ENCODE measurements around the gene CEP78. TPM values are rescaled to one million over a fixed set of nuclear protein-coding genes. Genes with fewer than 3 reads are reported as not detected.

CEP78 gene
- total RNA-seq, 1 experiment from 2014 or later, result 48.1 TPM

DNA sequence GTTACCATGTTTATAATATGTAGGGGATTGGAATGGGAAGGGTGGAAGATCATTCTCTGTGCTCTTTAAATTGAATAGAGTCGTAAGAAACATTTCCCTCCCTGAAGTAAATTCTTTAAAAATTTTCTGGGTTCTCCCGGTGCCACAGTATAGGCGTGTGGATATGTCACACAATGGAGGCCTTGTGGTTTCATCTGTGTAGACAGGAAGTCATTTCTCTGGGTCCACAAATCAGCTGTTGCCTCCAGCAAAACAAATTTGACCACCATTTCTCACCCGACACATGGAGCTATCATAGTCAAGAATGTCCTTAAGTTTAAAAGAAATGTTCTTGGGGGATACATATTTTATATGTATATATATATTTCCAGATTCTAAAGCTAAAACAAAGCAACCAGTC lies 17.4 kb downstream of the CEP78 start (continued):
- TF ChIP-seq YY1 (IDR thresholded peaks at IDR 0.05; ENCODE audit: extremely low read depth, insufficient replicate concordance, low read depth, low read length) (no peak), EZH2 (IDR thresholded peaks at IDR 0.05) (no peak), POLR2AphosphoS5 (IDR thresholded peaks at IDR 0.05; ENCODE audit: low read depth, low read length) (no peak), CEBPB (IDR thresholded peaks at IDR 0.05; ENCODE audit: low read depth) (no peak), EGR1 (IDR thresholded peaks at IDR 0.05; ENCODE audit: low read depth) (no peak), SP1 (IDR thresholded peaks at IDR 0.05; ENCODE audit: low read depth) (no peak), CBX3 (IDR thresholded peaks at IDR 0.05; ENCODE audit: low read depth) (no peak)
- TF ChIP-seq, protein P1, sequence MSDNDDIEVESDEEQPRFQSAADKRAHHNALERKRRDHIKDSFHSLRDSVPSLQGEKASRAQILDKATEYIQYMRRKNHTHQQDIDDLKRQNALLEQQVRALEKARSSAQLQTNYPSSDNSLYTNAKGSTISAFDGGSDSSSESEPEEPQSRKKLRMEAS (IDR thresholded peaks at IDR 0.05), result no peak

DNA sequence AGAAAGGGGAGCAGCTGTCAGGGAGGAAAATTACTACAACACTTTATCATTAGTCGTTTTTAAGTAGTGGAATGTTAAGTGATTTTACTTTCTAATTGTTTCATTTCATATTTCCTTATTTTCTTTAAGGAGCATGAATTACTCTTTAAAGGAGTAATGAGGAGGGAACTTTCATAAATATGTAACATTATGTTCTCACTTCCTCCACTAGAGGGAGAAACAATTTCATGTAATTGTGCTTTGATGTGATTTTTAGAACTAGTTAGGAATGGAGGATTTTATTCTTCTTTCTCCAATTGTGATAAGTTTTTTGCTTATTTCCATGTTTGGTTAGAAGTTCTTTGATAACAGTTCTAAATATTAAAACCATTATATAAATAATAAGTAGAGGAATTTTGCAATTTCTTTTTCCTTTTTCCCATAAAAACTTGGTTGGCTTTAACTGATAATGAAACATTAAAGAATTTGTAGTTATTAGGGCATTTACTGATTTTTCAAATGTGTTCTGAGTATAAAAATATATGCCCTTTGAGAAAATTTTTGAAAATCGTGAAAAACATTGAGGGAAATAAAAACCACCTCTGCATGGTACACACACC lies 25.6 kb downstream of the CEP78 start:
- H3K79me2 ChIP-seq (ENCODE audit: insufficient read depth, low read length), result no peaks in the 10 kb centered on the region
- H2AFZ ChIP-seq (ENCODE audit: low read depth, low read length, poor library complexity, severe bottlenecking), result no peak overlapping the region
- ATAC-seq (no peak; the same call in 1 of the 2 replicates), DNase-seq (ENCODE audit: low read depth, low spot score) (peak; percentile 8)
- intact Hi-C loops (cut with micrococcal nuclease), result loop anchor here (1.0 kb wide), 1 partner anchor 108 kb away; no protein-coding TSS in a partner anchor
- H3K27me3 ChIP-seq (ENCODE audit: insufficient read depth, low read length), result no peaks in the 10 kb centered on the region
- H3K4me1 ChIP-seq (ENCODE audit: control insufficient read depth in 1 of 2, insufficient read depth in 2 of 2, low read length in 2 of 2), result no peaks in the 10 kb centered on the region
- ChIA-PET POLR2A (no interaction called here), CTCF (interaction anchor here (1.3 kb wide), 1 partner anchor 15 kb away, joined by 3 read pairs; no protein-coding TSS in a partner anchor), RAD21 (ENCODE audit: low non-redundant PET in 1 of 2, low total read pairs in 2 of 2, uncharacterized antibody in 2 of 2, unreplicated experiment in 2 of 2) (no interaction called here)
- no peak overlapping the region for H3K9ac ChIP-seq (ENCODE audit: low read length)
- H3K4me3 ChIP-seq (replicated peaks in 1 of 2; ENCODE audit: low read depth in 1 of 2, low read length in 2 of 2), result no peak overlapping the region
- no peaks in the 10 kb centered on the region for H4K20me1 ChIP-seq (ENCODE audit: insufficient read depth)
- H3K9me2 ChIP-seq (ENCODE audit: insufficient read depth), result no peaks in the 10 kb centered on the region
- H3K9me3 ChIP-seq (ENCODE audit: control insufficient read depth in 1 of 2, insufficient read depth in 1 of 2, low read depth in 1 of 2, low read length in 2 of 2), result no peaks in the 10 kb centered on the region
- BruUV-seq (replicated peaks), result no TSS peak
- H3K36me3 ChIP-seq (ENCODE audit: control insufficient read depth in 1 of 2, insufficient read depth in 2 of 2, low read length in 2 of 2), result peaks cover 13 to 20% of the 10 kb centered on the region in 2 experiments; a peak in 3 of 4 replicates
- no peak overlapping the region for H3K27ac ChIP-seq (ENCODE audit: low read depth, low read length)
- H3K4me2 ChIP-seq (ENCODE audit: low read length), result no peak overlapping the region
- TF ChIP-seq ZNF274 (IDR thresholded peaks at IDR 0.05; ENCODE audit: low read depth, low read length), result no peak
- no peak for TF ChIP-seq ELF1 (IDR thresholded peaks at IDR 0.05; ENCODE audit: borderline replicate concordance, low read depth)
- TF ChIP-seq, protein P2, sequence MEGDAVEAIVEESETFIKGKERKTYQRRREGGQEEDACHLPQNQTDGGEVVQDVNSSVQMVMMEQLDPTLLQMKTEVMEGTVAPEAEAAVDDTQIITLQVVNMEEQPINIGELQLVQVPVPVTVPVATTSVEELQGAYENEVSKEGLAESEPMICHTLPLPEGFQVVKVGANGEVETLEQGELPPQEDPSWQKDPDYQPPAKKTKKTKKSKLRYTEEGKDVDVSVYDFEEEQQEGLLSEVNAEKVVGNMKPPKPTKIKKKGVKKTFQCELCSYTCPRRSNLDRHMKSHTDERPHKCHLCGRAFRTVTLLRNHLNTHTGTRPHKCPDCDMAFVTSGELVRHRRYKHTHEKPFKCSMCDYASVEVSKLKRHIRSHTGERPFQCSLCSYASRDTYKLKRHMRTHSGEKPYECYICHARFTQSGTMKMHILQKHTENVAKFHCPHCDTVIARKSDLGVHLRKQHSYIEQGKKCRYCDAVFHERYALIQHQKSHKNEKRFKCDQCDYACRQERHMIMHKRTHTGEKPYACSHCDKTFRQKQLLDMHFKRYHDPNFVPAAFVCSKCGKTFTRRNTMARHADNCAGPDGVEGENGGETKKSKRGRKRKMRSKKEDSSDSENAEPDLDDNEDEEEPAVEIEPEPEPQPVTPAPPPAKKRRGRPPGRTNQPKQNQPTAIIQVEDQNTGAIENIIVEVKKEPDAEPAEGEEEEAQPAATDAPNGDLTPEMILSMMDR (IDR thresholded peaks at IDR 0.05 in 2 of 3, conservative IDR thresholded peaks at IDR 0.05 in 1 of 3; ENCODE audit: borderline replicate concordance in 1 of 3, insufficient read depth in 1 of 3, low read depth in 2 of 3, low read length in 2 of 3), result peak; percentile 41 to 79 (median 47)
- TF ChIP-seq POLR2AphosphoS5 (IDR thresholded peaks at IDR 0.05; ENCODE audit: low read depth, low read length), result no peak
- no peak for TF ChIP-seq EZH2 (IDR thresholded peaks at IDR 0.05)
- TF ChIP-seq ZFX (IDR thresholded peaks at IDR 0.05), result no peak
- no peak for TF ChIP-seq SRF (IDR thresholded peaks at IDR 0.05; ENCODE audit: low read depth)
- TF ChIP-seq FOSL1 (IDR thresholded peaks at IDR 0.05; ENCODE audit: low read depth), result no peak
- TF ChIP-seq JUND (IDR thresholded peaks at IDR 0.05), result no peak
- TF ChIP-seq EGR1 (IDR thresholded peaks at IDR 0.05; ENCODE audit: low read depth), result no peak
- TF ChIP-seq RAD21 (IDR thresholded peaks at IDR 0.05; ENCODE audit: low read depth), result peak; percentile 52
- TF ChIP-seq SP1 (IDR thresholded peaks at IDR 0.05; ENCODE audit: low read depth), result no peak
- TF ChIP-seq EZH2phosphoT487 (IDR thresholded peaks at IDR 0.05; ENCODE audit: borderline replicate concordance), result no peak
- TF ChIP-seq, protein P3, sequence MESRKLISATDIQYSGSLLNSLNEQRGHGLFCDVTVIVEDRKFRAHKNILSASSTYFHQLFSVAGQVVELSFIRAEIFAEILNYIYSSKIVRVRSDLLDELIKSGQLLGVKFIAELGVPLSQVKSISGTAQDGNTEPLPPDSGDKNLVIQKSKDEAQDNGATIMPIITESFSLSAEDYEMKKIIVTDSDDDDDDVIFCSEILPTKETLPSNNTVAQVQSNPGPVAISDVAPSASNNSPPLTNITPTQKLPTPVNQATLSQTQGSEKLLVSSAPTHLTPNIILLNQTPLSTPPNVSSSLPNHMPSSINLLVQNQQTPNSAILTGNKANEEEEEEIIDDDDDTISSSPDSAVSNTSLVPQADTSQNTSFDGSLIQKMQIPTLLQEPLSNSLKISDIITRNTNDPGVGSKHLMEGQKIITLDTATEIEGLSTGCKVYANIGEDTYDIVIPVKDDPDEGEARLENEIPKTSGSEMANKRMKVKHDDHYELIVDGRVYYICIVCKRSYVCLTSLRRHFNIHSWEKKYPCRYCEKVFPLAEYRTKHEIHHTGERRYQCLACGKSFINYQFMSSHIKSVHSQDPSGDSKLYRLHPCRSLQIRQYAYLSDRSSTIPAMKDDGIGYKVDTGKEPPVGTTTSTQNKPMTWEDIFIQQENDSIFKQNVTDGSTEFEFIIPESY (IDR thresholded peaks at IDR 0.05; ENCODE audit: extremely low read depth, insufficient replicate concordance, low read length), result no peak
- no peak for TF ChIP-seq CBX3 (IDR thresholded peaks at IDR 0.05; ENCODE audit: low read depth)
